ENCODE data around the gene ANKRD10. TPM values are rescaled to one million over a fixed set of nuclear protein-coding genes. Genes with fewer than 3 reads are reported as not detected.

ANKRD10 gene
- total and polyA plus RNA-seq, 3 donors from 2014 or later = 65.2 to 180 (median 132) TPM

- intact Hi-C loops (cut with DNase I; ENCODE audit: low total_unique reads) = no loop called here
- no peak overlapping the region for H3K4me3 ChIP-seq
- H3K9me3 ChIP-seq = peaks cover 4% of the 10 kb centered on the region
- H3K27me3 ChIP-seq = no peaks in the 10 kb centered on the region
- no peak for TF ChIP-seq CTCF (IDR thresholded peaks at IDR 0.05)
- TF ChIP-seq POLR2A (IDR thresholded peaks at IDR 0.05) = no peak
- peaks cover 5% of the 10 kb centered on the region for H3K4me1 ChIP-seq
- no peaks in the 10 kb centered on the region for H3K36me3 ChIP-seq (ENCODE audit: low read depth, missing control alignments)
- 64 to 82% methylated on average over 23 of the region's 23 CpGs for WGBS, 2 donors
- H3K27ac ChIP-seq = no peak overlapping the region
- DNase-seq = no peak
Observed at GRCh38 chr13:110937511-110938285, 22.8 kb upstream of the ANKRD10 start.

- no peak for DNase-seq
- H3K36me3 ChIP-seq (ENCODE audit: low read depth, missing control alignments) = no peaks in the 10 kb centered on the region
- intact Hi-C loops (cut with DNase I; ENCODE audit: low total_unique reads) = no loop called here
Observed at GRCh38 chr13:110936519-110936918, 21.6 kb upstream of the ANKRD10 start.

GRCh38 chr13:110932588-110932987 lies 17.7 kb upstream of the ANKRD10 start:
- intact Hi-C loops (cut with DNase I; ENCODE audit: low total_unique reads) = no loop called here
- Histone ChIP-seq H3K4me3 (no peak overlapping the region), H3K36me3 (ENCODE audit: low read depth, missing control alignments) (no peaks in the 10 kb centered on the region), H3K27me3 (no peaks in the 10 kb centered on the region), H3K4me1 (no peaks in the 10 kb centered on the region), H3K27ac (no peak overlapping the region), H3K9me3 (peaks cover 4% of the 10 kb centered on the region)
- 92 to 93% methylated on average over 3 of the region's 3 CpGs for WGBS, 2 donors
- no peak for DNase-seq
- TF ChIP-seq CTCF (IDR thresholded peaks at IDR 0.05) (no peak), POLR2A (IDR thresholded peaks at IDR 0.05) (no peak)

More at GRCh38 chr13:110936519-110936918, 21.6 kb upstream of the ANKRD10 start:
- H3K27ac ChIP-seq = no peak overlapping the region
- peaks cover 5% of the 10 kb centered on the region for H3K4me1 ChIP-seq
- no peaks in the 10 kb centered on the region for H3K27me3 ChIP-seq
- WGBS, 2 donors = 79 to 88% methylated on average over 23 of the region's 23 CpGs
- TF ChIP-seq CTCF (IDR thresholded peaks at IDR 0.05) (no peak), POLR2A (IDR thresholded peaks at IDR 0.05) (no peak)
- no peak overlapping the region for H3K4me3 ChIP-seq
- H3K9me3 ChIP-seq = peaks cover 4% of the 10 kb centered on the region

DNA sequence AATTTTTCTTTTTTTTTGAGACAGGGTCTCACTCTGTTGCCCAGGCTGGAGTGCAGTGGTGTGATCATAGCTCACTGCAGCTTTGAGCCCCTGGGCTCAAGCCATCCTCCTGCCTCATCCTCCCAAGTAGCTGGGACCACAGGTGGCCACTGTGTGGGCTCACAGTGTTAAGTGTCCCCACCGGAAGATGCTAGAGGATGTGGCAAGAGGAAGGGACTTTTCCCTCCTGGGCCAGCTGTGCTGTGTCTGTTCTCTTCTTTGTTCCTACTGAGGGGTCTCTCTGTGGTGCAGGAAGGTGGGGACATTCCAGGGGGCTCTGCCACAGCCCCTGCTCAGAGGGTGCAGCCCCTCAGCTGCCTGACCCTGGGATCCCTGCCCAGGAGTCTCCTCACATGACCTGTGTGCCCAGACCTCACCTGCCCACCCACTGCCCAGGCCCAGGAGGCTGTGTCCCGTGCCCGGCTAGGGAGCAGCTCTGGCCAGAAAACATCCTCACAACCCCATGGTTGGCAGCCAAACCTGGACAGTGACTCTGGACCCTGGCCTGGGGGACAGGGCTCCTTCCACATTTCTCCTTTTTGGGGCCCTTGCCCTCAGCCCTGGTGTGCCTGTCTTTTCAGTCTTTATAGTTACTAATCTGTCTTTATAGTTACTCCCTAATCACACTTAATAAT lies 14.4 kb upstream of the ANKRD10 start:
- no peak for DNase-seq
- no peaks in the 10 kb centered on the region for H3K36me3 ChIP-seq (ENCODE audit: low read depth, missing control alignments)
- peaks cover 4% of the 10 kb centered on the region for H3K9me3 ChIP-seq
- TF ChIP-seq CTCF (IDR thresholded peaks at IDR 0.05) (no peak), POLR2A (IDR thresholded peaks at IDR 0.05) (no peak)
- WGBS, 2 donors = 77 to 94% methylated on average over 3 of the region's 3 CpGs
- no peaks in the 10 kb centered on the region for H3K4me1 ChIP-seq
- H3K27ac ChIP-seq = no peak overlapping the region
- intact Hi-C loops (cut with DNase I; ENCODE audit: low total_unique reads) = no loop called here
- H3K27me3 ChIP-seq = no peaks in the 10 kb centered on the region
- H3K4me3 ChIP-seq = no peak overlapping the region
